GM12878 (cell line): Measurements from ENCODE around the gene OGFRL1.

Experiments
- CTCF ChIP-seq, 3 experiments: IDR thresholded peaks in 2 of 3; conservative IDR thresholded peaks in 1 of 3; 2 replicates each; pipeline ENCODE4 v1.5.1; 2011; ENCODE audit warnings: low read depth in 3 of 3, low read length in 3 of 3, mild to moderate bottlenecking in 3 of 3, control low read depth in 2 of 3, moderate library complexity in 2 of 3, inconsistent platforms in 1 of 3, mixed read lengths in 1 of 3; ENCODE audit not compliant: control insufficient read depth in 2 of 3, insufficient read depth in 1 of 3; ENCODE audit errors: extremely low read depth in 1 of 3
- GATAD2B ChIP-seq: fragments of 450-650 bp; conservative IDR thresholded peaks from 2 replicates; pipeline ENCODE4 v1.6.1; 2017; ENCODE audit warnings: low read depth, mild to moderate bottlenecking, moderate library complexity
- NFYB ChIP-seq: IDR thresholded peaks from 2 replicates; pipeline ENCODE4 v1.6.1; 2011; ENCODE audit warnings: low read depth, mild to moderate bottlenecking, low read length, improper control_type of control experiment, moderate library complexity; ENCODE audit not compliant: insufficient read depth
- PKNOX1 ChIP-seq: fragments of 450-650 bp; IDR thresholded peaks from 2 replicates; pipeline ENCODE4 v1.6.1; 2016; ENCODE audit warnings: mild to moderate bottlenecking
- STAT1 ChIP-seq: fragments of 450-650 bp; conservative IDR thresholded peaks from 2 replicates; pipeline ENCODE4 v1.6.1; 2014; ENCODE audit warnings: antibody characterized with exemption, mild to moderate bottlenecking
- TCF3 ChIP-seq: IDR thresholded peaks from 2 replicates; pipeline ENCODE4 v1.6.1; 2012; ENCODE audit warnings: low read depth, mild to moderate bottlenecking, low read length, borderline replicate concordance; ENCODE audit not compliant: insufficient read depth
- USF2 ChIP-seq: IDR thresholded peaks from 2 replicates; pipeline ENCODE4 v1.6.1; 2011; ENCODE audit warnings: low read depth, low read length, improper control_type of control experiment, borderline replicate concordance

- no peak for TF ChIP-seq USF2
- no peak for TF ChIP-seq NFYB
- no peak for TF ChIP-seq STAT1
- TF ChIP-seq PKNOX1: no peak
- no peak for TF ChIP-seq GATAD2B
- no peak for TF ChIP-seq CTCF (IDR thresholded peaks at IDR 0.05 in 2 of 3, conservative IDR thresholded peaks at IDR 0.05 in 1 of 3; ENCODE audit: control insufficient read depth in 2 of 3, extremely low read depth in 1 of 3, insufficient read depth in 1 of 3, low read depth in 3 of 3, low read length in 3 of 3)
- no peak for TF ChIP-seq TCF3
Measured at GRCh38 chr6:71245265-71246049, 43.2 kb upstream of the OGFRL1 start.
